Nephron progenitor cell (in vitro differentiated cells): Measurements from ENCODE around the gene CCDC92B.

Experiments used
- DNase-seq: peaks from one replicate; pipeline ENCODE4 v3.0.0; 2021
- H3K27ac Mint-ChIP-seq: 2 replicates; pipeline ENCODE4 v1.8.0; 2021; ENCODE audit warnings: mild to moderate bottlenecking, moderate library complexity, mixed read lengths
- H3K27me3 Mint-ChIP-seq: 2 replicates; pipeline ENCODE4 v1.8.0; 2021; ENCODE audit warnings: mild to moderate bottlenecking, low read depth, mixed read lengths; ENCODE audit not compliant: poor library complexity
- H3K36me3 Mint-ChIP-seq: 2 replicates; pipeline ENCODE4 v1.8.0; 2021; ENCODE audit warnings: low read depth, mixed read lengths
- H3K4me1 Mint-ChIP-seq: 2 replicates; pipeline ENCODE4 v1.8.0; 2021; ENCODE audit warnings: mixed read lengths
- H3K4me3 Mint-ChIP-seq: 2 replicates; pipeline ENCODE4 v1.8.0; 2021; ENCODE audit warnings: mild to moderate bottlenecking, moderate library complexity, mixed read lengths
- H3K9me3 Mint-ChIP-seq: 2 replicates; pipeline ENCODE4 v1.8.0; 2021; ENCODE audit warnings: mild to moderate bottlenecking, moderate library complexity, mixed read lengths
- TF ChIP-seq, protein P1 (sequence below): fragments of 200-600 bp; sonication (generic); IDR thresholded peaks from 2 replicates; pipeline ENCODE4 v1.5.0; 2021; ENCODE audit warnings: antibody characterized with exemption

The CCDC92B gene

DNA sequence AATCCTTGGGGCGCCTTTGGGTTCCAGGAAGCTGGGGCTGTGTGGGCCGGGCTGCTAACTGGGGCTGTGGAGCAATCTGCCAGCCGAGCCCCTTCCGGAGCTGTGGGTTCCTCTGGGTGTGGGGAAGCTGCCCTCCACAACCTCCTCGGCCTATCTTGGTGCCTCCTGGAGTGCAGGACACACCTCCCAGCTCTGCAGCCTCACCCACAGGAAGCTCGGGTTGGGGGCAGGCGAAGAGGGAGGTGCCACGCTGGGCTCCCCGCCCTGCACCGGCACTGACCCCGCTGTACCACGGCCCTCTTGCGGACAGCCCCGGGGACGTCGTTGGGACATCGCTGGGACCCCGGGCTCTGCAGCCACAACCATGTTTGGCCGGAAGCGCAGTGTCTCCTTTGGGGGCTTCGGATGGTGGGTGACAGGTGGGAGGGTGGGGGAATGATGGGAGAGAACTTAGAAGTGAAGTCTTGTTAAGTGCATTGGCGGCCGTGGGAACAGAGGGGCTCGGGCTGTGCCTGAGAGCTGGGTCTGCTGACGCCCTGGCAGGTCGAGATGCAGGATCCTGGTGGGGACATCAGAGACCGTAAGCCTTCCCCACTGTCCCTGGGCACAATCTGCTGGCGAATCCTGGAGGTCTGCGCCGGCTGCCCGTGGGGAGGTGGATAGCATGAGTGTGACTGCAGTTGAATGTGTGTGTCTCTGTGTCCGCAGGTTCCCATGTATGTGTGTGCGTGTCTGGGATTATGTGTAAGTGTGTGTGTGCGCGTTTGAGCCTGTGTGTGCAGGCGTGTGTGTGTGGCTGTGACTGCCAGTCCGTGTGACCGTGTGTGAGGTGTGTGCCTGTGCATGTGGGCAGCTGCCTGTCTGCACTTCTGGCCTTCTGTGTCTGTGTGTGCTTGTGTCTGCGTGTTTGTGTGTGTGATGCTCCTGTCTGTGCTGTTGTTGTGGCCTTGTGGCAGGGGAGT lies 47.0 kb upstream of the CCDC92B start, which contains the start of gene RAP1GAP2:
Gene RAP1GAP2, plus strand, starts transcription at position 275 of the 962 bp plus-strand sequence. Its CDS starts 90 bp downstream, at position 365.
- Mint-ChIP-seq H3K27ac (no peak within 1 kb of the TSS), H3K27me3 (peaks cover 27% of the 10 kb centered on the region), H3K9me3 (no peaks in the 10 kb centered on the region), H3K4me3 (no peak within 1 kb of the TSS), H3K36me3 (no peaks in the 10 kb centered on the region), H3K4me1 (peaks cover 40% of the 10 kb centered on the region)
- TF ChIP-seq, protein P1, sequence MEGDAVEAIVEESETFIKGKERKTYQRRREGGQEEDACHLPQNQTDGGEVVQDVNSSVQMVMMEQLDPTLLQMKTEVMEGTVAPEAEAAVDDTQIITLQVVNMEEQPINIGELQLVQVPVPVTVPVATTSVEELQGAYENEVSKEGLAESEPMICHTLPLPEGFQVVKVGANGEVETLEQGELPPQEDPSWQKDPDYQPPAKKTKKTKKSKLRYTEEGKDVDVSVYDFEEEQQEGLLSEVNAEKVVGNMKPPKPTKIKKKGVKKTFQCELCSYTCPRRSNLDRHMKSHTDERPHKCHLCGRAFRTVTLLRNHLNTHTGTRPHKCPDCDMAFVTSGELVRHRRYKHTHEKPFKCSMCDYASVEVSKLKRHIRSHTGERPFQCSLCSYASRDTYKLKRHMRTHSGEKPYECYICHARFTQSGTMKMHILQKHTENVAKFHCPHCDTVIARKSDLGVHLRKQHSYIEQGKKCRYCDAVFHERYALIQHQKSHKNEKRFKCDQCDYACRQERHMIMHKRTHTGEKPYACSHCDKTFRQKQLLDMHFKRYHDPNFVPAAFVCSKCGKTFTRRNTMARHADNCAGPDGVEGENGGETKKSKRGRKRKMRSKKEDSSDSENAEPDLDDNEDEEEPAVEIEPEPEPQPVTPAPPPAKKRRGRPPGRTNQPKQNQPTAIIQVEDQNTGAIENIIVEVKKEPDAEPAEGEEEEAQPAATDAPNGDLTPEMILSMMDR = no peak
- DNase-seq = no peak

DNA sequence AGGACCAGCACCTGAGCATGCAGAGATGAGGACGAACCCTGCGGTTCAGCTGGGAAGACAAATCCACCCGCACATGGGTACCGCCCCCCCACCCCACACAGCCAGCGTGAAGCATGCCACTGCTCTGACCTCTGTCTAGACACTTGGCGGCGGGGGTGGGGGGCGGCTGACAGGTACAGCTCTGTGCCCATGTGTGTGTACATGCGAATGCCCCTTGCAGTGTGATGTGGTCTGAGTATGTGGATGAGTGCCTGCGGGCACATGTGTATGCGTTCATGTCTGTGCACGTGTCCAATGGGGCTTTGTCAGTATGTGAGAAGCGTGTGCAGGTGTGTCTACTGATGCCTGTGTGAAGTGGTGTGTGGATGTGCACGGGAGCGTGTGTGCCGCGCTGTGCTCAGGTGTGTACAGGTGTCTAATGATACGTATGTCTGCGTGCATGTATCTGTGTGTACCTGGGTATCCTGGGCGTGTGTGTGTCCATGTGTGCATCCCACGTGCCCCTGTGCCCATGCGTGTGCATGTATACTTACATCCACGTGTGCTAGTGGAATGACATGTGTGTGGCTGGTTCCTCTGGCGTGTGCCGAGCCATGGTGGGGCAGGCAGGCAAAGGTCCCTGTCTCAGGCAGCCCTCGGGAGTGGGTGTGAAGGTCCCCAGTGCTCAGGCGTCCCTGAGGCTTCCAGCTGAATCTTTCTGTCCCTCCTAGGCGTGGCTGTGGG lies 46.1 kb upstream of the CCDC92B start:
- TF ChIP-seq, protein P1 = no peak
- Mint-ChIP-seq H3K27ac (no peak overlapping the region), H3K4me1 (peaks cover 40% of the 10 kb centered on the region), H3K4me3 (no peak overlapping the region), H3K36me3 (no peaks in the 10 kb centered on the region), H3K9me3 (no peaks in the 10 kb centered on the region), H3K27me3 (peaks cover 27% of the 10 kb centered on the region)
- DNase-seq = no peak

DNA sequence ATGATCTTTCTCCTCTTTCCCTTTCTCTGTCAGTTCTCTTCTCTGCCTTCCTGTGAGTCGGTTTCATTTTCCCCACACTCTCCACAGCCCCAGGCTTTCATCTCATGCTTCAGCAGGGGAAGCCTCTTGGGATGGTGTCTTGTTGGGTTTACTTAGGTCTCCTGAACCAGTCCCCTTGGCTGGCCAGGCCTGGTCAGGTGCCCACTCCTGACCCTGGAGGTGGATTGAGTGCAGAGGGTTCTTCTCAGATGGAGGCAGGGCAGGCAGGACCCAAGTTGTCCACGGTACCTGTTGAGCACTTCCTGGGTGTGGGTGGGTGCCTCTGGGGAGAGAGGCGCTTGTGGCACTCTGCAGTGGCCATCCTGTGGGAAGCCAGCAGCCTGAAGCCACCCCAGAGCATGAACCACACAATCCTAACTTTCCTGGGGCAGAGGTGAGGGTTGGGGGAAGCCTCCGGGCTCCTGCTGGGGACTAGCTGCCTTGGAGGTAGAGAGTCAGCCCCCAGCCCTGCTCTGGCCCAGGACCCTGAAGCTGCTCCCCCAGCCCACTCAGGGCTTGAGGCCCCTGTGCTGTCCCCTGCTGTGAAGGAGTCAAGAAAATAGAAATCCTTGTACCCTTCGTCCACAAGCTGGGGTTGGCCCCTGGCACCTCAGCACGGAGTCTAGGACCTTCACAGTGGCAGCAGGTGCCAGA lies 44.8 kb upstream of the CCDC92B start:
- peak overlapping the region; percentile 52 for H3K27ac Mint-ChIP-seq
- no peaks in the 10 kb centered on the region for H3K9me3 Mint-ChIP-seq
- TF ChIP-seq, protein P1 = no peak

DNA sequence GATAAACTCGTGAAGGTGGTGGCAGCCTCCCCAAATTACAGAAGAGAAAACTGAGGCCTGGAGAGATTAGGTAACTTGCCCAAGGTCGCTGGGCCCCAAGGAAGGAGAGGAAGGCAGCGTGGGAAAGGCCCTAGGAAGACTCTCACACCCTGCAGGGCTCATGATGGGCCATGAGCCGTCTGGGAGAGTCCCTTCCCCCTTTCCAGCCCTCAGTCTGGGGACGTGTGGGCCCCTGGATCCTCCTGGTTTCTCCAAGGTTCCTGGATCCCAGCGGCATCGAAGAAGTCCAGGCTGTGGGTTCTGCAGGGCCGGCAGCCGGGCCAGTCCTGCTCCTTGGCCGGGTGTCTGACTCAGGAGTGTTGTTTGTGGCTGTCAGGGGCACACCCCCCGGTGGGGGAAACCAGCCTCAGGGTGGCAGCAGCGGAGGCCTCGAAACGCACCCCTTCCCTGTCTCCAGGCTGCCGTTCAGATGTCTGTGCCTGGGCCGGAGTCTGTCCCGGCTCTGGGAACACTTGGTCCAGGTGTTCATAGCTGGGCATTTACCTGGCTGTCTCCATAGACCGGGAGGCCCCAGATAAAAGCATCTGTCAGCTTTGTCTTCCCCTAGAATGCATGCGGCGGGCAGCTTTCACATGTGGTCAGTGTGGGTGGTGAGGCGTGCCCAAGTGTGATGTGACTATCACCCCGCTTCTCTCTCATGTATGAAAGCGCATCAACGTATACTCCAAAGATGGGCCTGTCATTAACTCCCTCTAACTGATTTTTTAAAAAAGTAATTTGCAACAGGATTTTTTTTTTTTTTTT lies 43.1 kb upstream of the CCDC92B start:
- DNase-seq = no peak
- Mint-ChIP-seq H3K4me1 (peaks cover 31% of the 10 kb centered on the region), H3K9me3 (no peaks in the 10 kb centered on the region), H3K36me3 (no peaks in the 10 kb centered on the region), H3K27me3 (peaks cover 10% of the 10 kb centered on the region), H3K27ac (peak overlapping the region; percentile 86), H3K4me3 (no peak overlapping the region)
- TF ChIP-seq, protein P1 = no peak

More for the DNA sequence above, 44.8 kb upstream of the CCDC92B start:
- DNase-seq = no peak
- peaks cover 16% of the 10 kb centered on the region for H3K27me3 Mint-ChIP-seq
- no peak overlapping the region for H3K4me3 Mint-ChIP-seq
- no peaks in the 10 kb centered on the region for H3K36me3 Mint-ChIP-seq
- H3K4me1 Mint-ChIP-seq = peaks cover 43% of the 10 kb centered on the region

DNA sequence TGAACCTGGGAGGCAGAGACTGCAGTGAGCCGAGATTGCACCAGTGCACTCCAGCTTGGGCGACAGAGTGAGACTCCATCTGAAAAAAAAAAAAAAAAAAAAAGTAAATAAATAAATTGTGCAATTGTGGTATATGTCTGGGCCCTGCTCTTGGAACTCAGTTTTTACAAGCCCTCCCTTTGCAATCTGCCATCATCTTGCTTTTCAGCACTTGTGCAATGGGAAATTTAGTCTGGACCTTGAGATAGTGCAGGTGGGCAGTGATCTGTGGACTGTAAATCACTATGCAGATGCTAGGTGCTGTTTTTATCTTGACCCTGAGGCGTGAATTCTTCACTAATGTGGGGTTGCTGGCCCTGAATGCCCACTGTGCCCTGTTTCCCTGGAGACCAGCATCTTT lies 40.2 kb upstream of the CCDC92B start:
- Mint-ChIP-seq H3K4me1 (peaks cover 29% of the 10 kb centered on the region), H3K27me3 (peaks cover 6% of the 10 kb centered on the region), H3K4me3 (no peak overlapping the region), H3K27ac (no peak overlapping the region), H3K36me3 (no peaks in the 10 kb centered on the region), H3K9me3 (no peaks in the 10 kb centered on the region)
- DNase-seq = no peak
- TF ChIP-seq, protein P1 = no peak
